ENCODE data around the gene GFRA1.

Gene GFRA1

GRCh38 chr10:116085323-116085722 lies 187.7 kb downstream of the GFRA1 start:
- no peak overlapping the region for H3K4me3 ChIP-seq (ENCODE audit: low read depth, low read length)
- no peak for DNase-seq (ENCODE audit: low read depth)
- TF ChIP-seq, protein P1, sequence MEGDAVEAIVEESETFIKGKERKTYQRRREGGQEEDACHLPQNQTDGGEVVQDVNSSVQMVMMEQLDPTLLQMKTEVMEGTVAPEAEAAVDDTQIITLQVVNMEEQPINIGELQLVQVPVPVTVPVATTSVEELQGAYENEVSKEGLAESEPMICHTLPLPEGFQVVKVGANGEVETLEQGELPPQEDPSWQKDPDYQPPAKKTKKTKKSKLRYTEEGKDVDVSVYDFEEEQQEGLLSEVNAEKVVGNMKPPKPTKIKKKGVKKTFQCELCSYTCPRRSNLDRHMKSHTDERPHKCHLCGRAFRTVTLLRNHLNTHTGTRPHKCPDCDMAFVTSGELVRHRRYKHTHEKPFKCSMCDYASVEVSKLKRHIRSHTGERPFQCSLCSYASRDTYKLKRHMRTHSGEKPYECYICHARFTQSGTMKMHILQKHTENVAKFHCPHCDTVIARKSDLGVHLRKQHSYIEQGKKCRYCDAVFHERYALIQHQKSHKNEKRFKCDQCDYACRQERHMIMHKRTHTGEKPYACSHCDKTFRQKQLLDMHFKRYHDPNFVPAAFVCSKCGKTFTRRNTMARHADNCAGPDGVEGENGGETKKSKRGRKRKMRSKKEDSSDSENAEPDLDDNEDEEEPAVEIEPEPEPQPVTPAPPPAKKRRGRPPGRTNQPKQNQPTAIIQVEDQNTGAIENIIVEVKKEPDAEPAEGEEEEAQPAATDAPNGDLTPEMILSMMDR (IDR thresholded peaks at IDR 0.05; ENCODE audit: insufficient read depth, low read depth, low read length, missing control alignments), result no peak

DNA sequence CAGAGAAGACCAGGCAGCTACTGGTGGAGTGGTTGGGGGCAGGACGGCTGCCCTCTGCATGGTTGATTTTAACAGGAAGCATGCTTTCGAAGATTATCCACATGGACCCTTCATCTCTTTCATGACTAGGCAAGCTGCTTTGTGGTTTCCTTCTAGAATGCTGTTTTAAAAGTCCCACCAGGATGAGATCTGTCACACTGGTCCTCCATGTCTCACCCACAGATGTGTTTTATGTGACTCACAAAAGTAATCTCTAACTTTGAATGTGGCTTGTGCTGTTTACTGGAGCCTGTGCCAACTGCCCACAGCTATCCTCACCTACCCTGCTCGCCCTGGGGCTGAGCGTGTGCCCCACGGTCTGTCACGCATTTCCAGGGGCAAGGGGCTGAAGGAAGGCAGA lies 188.8 kb downstream of the GFRA1 start:
- TF ChIP-seq, protein P1 (IDR thresholded peaks at IDR 0.05; ENCODE audit: insufficient read depth, low read depth, low read length, missing control alignments), result no peak
- H3K4me3 ChIP-seq (ENCODE audit: low read depth, low read length), result no peak overlapping the region

DNA sequence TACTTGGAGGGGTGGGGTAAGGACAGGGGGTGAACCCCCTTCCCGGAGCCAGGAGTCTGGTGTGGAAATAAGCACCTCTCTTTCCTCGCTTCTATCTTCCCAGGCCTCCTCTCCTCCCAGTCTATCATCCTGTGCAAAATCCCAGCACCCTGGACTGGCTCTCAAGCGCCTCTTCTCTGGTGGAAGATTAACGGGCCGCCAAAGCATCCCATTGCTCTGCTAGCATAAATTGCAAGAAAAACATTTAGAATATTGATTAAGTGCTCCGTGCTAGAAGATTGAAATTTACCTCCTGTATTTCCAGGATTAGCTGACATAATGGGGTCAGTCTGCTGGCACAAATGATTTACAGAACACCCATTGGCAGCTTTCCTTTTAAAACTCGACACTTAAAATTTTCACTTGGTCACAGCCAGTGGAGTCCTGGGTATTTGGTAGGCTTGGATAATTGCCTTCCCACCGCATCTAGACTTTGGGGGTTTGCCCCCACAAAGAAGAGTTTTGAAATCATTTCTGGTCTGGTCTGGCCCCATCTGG lies 189.7 kb downstream of the GFRA1 start:
- TF ChIP-seq, protein P1 (IDR thresholded peaks at IDR 0.05; ENCODE audit: insufficient read depth, low read depth, low read length, missing control alignments), result no peak
- DNase-seq (ENCODE audit: low read depth), result no peak
- H3K4me3 ChIP-seq (ENCODE audit: low read depth, low read length), result no peak overlapping the region

More for the DNA sequence above, 188.8 kb downstream of the GFRA1 start:
- no peak for DNase-seq (ENCODE audit: low read depth)

- TF ChIP-seq, protein P1 (IDR thresholded peaks at IDR 0.05; ENCODE audit: insufficient read depth, low read depth, low read length, missing control alignments), result no peak
- DNase-seq (ENCODE audit: low read depth), result no peak
- no peak overlapping the region for H3K4me3 ChIP-seq (ENCODE audit: low read depth, low read length)
Measured at GRCh38 chr10:116082762-116083161, 190.2 kb downstream of the GFRA1 start.

DNA sequence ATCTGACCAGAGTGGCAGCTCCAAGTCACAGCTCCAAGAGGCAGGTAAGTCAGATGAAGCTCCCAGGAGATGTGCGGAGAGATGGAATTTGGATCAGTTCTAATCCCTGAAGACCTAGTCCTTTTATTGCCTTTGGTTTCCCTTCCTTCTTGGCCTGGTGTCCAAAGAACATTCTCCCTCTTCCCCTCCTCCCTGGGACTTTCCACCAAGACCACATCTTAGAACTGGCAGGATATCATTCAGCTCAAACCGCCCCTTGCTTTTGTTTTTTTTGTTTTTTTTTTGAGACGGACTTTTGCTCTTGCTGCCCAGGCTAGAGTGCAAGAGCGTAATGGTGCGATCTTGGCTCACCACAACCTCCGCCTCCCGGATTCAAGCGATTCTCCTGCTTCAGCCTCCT lies 190.8 kb downstream of the GFRA1 start:
- H3K4me3 ChIP-seq (ENCODE audit: low read depth, low read length), result no peak overlapping the region
- DNase-seq (ENCODE audit: low read depth), result no peak
- TF ChIP-seq, protein P1 (IDR thresholded peaks at IDR 0.05; ENCODE audit: insufficient read depth, low read depth, low read length, missing control alignments), result no peak

DNA sequence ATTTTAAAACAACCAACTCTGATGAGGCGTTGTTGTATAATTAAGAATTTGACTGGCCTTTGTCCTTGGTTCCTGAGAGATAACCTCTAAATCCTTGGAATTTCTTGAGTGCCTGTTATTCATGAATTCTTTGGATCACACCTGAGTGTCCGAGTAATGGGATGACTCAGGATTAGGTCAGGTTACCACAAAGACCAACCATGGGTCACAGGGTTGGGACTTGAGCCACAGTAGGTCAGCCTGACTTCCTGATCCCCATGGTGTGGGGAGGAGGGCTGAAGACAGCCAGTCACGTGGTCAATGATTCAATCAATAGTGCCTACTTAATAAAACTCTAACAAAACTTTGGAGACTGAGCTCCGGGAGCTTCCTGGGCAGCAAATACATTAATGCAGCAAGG lies 192.5 kb downstream of the GFRA1 start:
- no peak overlapping the region for H3K4me3 ChIP-seq (ENCODE audit: low read depth, low read length)
- no peak for DNase-seq (ENCODE audit: low read depth)
- TF ChIP-seq, protein P1 (IDR thresholded peaks at IDR 0.05; ENCODE audit: insufficient read depth, low read depth, low read length, missing control alignments), result no peak

DNA sequence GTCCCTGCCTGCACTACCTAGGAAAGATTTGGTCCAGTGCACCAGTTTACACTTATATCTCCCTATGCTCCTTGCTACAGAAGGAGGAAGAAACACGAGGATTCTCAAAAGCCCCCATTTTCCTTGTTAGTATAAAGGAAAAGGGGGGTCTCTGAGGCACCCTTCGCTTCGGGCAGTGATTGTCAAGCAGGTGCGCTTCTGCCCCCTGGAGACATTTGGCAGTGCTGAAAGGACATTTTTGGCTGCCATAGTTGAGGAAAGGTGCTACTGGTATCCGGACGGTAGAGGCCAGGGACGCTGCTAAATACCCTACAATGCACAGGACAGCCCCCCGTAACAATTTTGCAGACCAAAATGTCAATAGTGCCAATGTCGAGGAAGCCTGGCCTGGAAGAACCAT lies 193.7 kb downstream of the GFRA1 start:
- no peak overlapping the region for H3K4me3 ChIP-seq (ENCODE audit: low read depth, low read length)
- TF ChIP-seq, protein P1 (IDR thresholded peaks at IDR 0.05; ENCODE audit: insufficient read depth, low read depth, low read length, missing control alignments), result no peak
- no peak for DNase-seq (ENCODE audit: low read depth)
